Pancreas (tissue), 10 donors: ENCODE data around the gene PEAK3. TPM values are rescaled to one million over a fixed set of nuclear protein-coding genes. Genes with fewer than 3 reads are reported as not detected.

Source experiments
- ATAC-seq, 4 donors: fragments of 200-7000 bp; cut with Tn5 transposase; one replicate each; pipeline versions ENCODE4 v1.8.0 to v1.9.1; 2020; ENCODE audit warnings: mild to moderate bottlenecking in 4 of 4, moderate library complexity in 4 of 4
- DNase-seq, 6 donors: peaks; one replicate each; pipeline ENCODE4 v3.0.0-alpha.2; 2020
- FAIRE-seq: peaks from 2 replicates; lab custom pipeline; 2012; peaks lifted over from hg19 to GRCh38; lab: Jason Lieb, UNC
- H3K27ac ChIP-seq, 4 donors: fragments of 200-600 bp; sonication (generic); 1 replicate in 3 of 4; 2 replicates in 1 of 4; pipeline versions ENCODE4 v1.5.0 to v1.8.0; 2020
- H3K27me3 ChIP-seq, 4 donors: fragments of 200-600 bp; one replicate each; pipeline ENCODE4 v1.8.0; 2021
- H3K36me3 ChIP-seq, 3 donors: fragments of 200-600 bp; sonication (generic) in 1 of 3; one replicate each; pipeline versions ENCODE4 v1.5.0 to v1.8.0; 2020 to 2021
- H3K4me1 ChIP-seq, 3 donors: fragments of 200-600 bp; one replicate each; pipeline ENCODE4 v1.8.0; 2021
- H3K4me3 ChIP-seq, 4 donors: fragments of 200-600 bp; sonication (generic) in 2 of 4; one replicate each; pipeline versions ENCODE4 v1.5.0 to v1.8.0; 2020 to 2021
- H3K9me3 ChIP-seq, 4 donors: fragments of 200-600 bp; one replicate each; pipeline ENCODE4 v1.8.0; 2021
- WGBS, 2 donors: extraction: QIAGEN DNeasy Blood & Tissue Kit; methylation state at CpG; one replicate each; pipeline ENCODE4 v1.1.7; 2013; 5-methylcytosine and 5-hydroxymethylcytosine counted together
- intact Hi-C, 3 donors: fragments of 100-400 bp; cut with DNase I; formaldehyde crosslinking; loops; one replicate each; pipeline versions ENCODE4 v1.11.1 to v1.14.2; 2022
- polyA plus RNA-seq, 2 donors: library from polyadenylated mRNA; stranded (reverse); fragments of 200-250 nt; gene quantifications; one replicate each; pipeline ENCODE4 v1.2.3, GENCODE V29; 2013
- total RNA-seq, 6 donors: library from RNA; stranded (reverse); fragmentation: NEBNext Ultra II Directional in 4 of 6; extraction: Animal tissue kit (Norgen Biotek cat#: 25700) in 4 of 6; gene quantifications; one replicate each; pipeline versions ENCODE4 v1.2.1 to v1.2.4, GENCODE V29; 2021 to 2023
- TF ChIP-seq, protein P1 (sequence below), 4 donors: fragments of 200-600 bp; sonication (generic) in 3 of 4; IDR thresholded peaks; one replicate each; pipeline versions ENCODE4 v1.5.0 to v1.8.0; 2021; ENCODE audit warnings: antibody characterized with exemption in 4 of 4
- donor health status: healthy with polysubstance abuse.
- donor health status: DM: no; HTN: no; CAD: no; lungs with moderate emphysema.
- donor health status: DM: no; HTN: no; CAD: no.
- donor health status: control.
- donor health status: control.
- donor health status: Bipolar disorder and iron deficiency.
- donor health status: DM: yes; HTN: yes; CAD: no.
- donor health status: DM: no; HTN: no; CAD: no.
- donor health status: DM: no; HTN: no; CAD: no.
- donor health status: DM: yes; HTN: yes; CAD: no.

PEAK3 gene
- total and polyA plus RNA-seq, 8 donors, result 0.04 to 0.81 (median 0.16) TPM; not detected in 2

DNA sequence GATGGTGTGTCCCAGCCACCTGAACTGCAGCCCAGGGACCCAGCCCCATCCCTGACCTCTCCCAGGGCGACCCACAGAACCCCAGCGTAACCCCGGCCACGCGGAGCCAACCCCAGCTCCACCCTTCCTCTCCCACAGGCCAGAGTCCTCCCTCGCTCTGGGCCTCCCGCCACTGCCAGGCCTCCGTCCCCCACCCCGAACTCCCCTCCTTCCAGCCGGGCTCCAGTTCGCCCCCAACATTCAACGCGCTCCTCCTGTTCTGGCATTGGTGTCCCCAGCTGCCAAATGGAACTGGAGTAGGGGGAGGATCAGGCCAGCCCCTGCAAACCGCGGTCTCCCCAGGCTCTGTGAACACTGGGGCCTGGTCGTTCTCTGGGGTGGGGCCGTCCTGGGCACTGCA lies 18.6 kb upstream of the PEAK3 start:
- TF ChIP-seq, protein P1, sequence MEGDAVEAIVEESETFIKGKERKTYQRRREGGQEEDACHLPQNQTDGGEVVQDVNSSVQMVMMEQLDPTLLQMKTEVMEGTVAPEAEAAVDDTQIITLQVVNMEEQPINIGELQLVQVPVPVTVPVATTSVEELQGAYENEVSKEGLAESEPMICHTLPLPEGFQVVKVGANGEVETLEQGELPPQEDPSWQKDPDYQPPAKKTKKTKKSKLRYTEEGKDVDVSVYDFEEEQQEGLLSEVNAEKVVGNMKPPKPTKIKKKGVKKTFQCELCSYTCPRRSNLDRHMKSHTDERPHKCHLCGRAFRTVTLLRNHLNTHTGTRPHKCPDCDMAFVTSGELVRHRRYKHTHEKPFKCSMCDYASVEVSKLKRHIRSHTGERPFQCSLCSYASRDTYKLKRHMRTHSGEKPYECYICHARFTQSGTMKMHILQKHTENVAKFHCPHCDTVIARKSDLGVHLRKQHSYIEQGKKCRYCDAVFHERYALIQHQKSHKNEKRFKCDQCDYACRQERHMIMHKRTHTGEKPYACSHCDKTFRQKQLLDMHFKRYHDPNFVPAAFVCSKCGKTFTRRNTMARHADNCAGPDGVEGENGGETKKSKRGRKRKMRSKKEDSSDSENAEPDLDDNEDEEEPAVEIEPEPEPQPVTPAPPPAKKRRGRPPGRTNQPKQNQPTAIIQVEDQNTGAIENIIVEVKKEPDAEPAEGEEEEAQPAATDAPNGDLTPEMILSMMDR (IDR thresholded peaks at IDR 0.05), result no peak
- no peaks in the 10 kb centered on the region for H3K27me3 ChIP-seq
- no peak for FAIRE-seq
- H3K36me3 ChIP-seq, result no peaks in the 10 kb centered on the region
- no peak for ATAC-seq
- 81 to 92% methylated on average over 17 of the region's 17 CpGs for WGBS, 2 donors
- no peaks in the 10 kb centered on the region for H3K9me3 ChIP-seq
- H3K27ac ChIP-seq, result no peak overlapping the region
- no peak overlapping the region for H3K4me3 ChIP-seq
- H3K4me1 ChIP-seq, result no peaks in the 10 kb centered on the region
- peak in 1 of 6 donors; percentile 58 for DNase-seq
- intact Hi-C loops, result no loop called here

DNA sequence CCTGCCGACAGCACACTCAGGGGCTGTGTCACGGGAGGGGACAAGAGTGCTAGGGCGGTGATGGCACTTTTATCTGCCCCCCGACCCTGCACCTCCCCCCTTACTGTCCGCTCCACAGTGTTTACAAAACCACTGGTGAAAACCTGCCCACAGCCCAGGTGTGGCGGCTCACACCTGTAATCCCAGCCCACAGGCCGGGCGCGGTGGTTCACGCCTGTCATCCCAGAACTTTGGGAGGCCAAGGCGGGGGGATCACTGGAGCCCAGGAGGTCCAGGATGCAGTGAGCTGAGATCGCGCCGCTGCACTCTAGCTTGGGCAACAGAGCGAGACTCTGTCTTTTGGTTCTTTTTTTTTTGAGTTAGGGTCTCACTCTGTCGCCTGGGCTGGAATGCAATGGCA lies 14.2 kb upstream of the PEAK3 start:
- DNase-seq, result no peak
- FAIRE-seq, result no peak
- H3K27me3 ChIP-seq, result peaks cover 0 to 21% (median 0%) of the 10 kb centered on the region in 4 donors
- WGBS, 2 donors, result 71 to 80% methylated on average over 16 of the region's 16 CpGs
- peaks cover 0 to 4% (median 0%) of the 10 kb centered on the region in 3 donors for H3K4me1 ChIP-seq
- TF ChIP-seq, protein P1 (IDR thresholded peaks at IDR 0.05), result no peak
- H3K9me3 ChIP-seq, result no peaks in the 10 kb centered on the region
- ATAC-seq, result no peak
- no peak overlapping the region for H3K27ac ChIP-seq
- intact Hi-C loops, result no loop called here
- no peaks in the 10 kb centered on the region for H3K36me3 ChIP-seq
- H3K4me3 ChIP-seq, result no peak overlapping the region

DNA sequence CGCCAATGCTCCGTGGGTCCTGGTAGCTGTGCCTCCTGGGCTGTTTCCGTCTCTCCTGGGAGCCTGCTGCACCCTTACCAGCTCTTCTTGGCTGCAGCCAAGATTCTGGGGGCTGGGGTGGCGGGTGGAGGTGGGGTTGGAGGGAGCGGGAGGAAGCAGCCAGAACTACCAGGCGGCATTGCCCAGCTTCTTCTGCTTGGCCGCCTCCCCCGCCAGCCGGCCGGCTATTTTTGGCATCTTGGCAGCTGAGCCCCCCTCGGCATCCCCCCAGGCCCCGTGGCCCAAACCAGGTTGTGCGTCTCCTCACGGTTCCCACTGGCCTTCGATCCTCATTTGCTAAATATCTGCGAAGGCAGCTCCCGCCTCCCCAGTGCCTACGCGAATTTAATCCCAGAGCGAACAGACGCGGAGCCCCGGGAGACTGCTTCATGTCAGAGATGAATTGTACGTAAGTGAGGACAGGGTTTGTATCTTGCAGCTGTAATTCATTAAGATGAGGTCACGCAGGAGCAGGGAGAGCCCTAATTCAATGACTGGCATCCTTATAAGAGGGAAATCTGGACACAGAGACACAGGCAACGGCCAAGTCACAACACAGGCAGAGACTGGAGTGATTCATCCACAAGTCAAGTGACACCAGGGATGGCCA lies 12.8 kb upstream of the PEAK3 start:
- Histone ChIP-seq H3K4me1 (peaks cover 0 to 16% (median 6%) of the 10 kb centered on the region in 3 donors), H3K9me3 (no peaks in the 10 kb centered on the region), H3K36me3 (no peaks in the 10 kb centered on the region), H3K27ac (no peak overlapping the region), H3K4me3 (no peak overlapping the region), H3K27me3 (peaks cover 0 to 33% (median 2%) of the 10 kb centered on the region in 4 donors)
- ATAC-seq (no peak), DNase-seq (no peak), FAIRE-seq (no peak)
- intact Hi-C loops, result no loop called here
- TF ChIP-seq, protein P1 (IDR thresholded peaks at IDR 0.05), result no peak
- WGBS, 2 donors, result 25 to 30% methylated on average over 22 to 26 of the region's 26 CpGs

DNA sequence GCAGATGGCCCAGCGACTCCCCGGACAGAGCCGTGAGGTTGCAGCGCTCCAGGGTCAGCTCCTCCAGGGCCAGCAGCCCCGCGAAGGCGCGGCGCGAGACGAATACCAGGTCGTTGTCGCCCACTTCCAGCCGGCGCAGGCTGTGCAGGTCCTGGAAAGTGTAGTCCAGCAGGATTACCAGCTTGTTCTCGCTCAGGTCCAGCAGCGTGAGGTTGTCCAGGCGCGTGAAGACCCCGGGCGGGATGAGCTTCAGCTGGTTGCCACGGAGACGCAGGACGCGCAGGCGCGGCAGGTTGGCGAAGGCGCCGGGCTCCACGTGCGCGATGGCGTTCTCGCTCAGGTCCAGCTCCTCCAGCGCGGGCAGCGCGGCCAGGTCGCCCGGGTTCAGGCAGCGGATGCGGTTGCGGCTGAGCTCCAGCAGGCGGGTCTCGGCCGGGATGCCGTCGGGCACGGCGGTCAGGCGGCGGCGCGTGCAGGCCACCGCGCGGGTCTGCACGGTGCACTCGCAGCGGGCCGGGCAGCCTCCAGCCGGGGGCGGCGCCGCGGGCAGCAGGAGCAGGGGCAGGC lies 9.3 kb upstream of the PEAK3 start:
- peaks cover 0 to 16% (median 6%) of the 10 kb centered on the region in 3 donors for H3K4me1 ChIP-seq
- WGBS, 2 donors, result 1 to 4% methylated on average over 30 to 67 of the region's 67 CpGs

More for the DNA sequence above, 9.3 kb upstream of the PEAK3 start:
- no peak overlapping the region for H3K27ac ChIP-seq
- TF ChIP-seq, protein P1 (IDR thresholded peaks at IDR 0.05), result no peak
- ATAC-seq (peak; percentile 11 to 25 (median 16)), DNase-seq (no peak), FAIRE-seq (no peak)
- peaks cover 0 to 37% (median 2%) of the 10 kb centered on the region in 4 donors for H3K27me3 ChIP-seq
- no peaks in the 10 kb centered on the region for H3K36me3 ChIP-seq
- H3K4me3 ChIP-seq, result peak overlapping the region in 2 of 4 donors; percentile 16 to 39
- intact Hi-C loops, result no loop called here
- no peaks in the 10 kb centered on the region for H3K9me3 ChIP-seq
